NK-92 (cell line): ENCODE measurements around the gene MGMT.
"Not testable (repeated sequence)": the region's sequence is repeated elsewhere in the genome, so short reads cannot be mapped to it uniquely, and the experiment has no call there.

Source experiments
- DNase-seq: peaks from one replicate; lab custom pipeline; 2025; ENCODE audit not compliant: unreplicated experiment; lab: John Stamatoyannopoulos, UW

Gene MGMT

GRCh38 chr10:129466703-129467358 lies at the start of gene MGMT:
MGMT (plus strand) TSS chr10:129467241.
- DNase-seq = peak; percentile 86

DNA sequence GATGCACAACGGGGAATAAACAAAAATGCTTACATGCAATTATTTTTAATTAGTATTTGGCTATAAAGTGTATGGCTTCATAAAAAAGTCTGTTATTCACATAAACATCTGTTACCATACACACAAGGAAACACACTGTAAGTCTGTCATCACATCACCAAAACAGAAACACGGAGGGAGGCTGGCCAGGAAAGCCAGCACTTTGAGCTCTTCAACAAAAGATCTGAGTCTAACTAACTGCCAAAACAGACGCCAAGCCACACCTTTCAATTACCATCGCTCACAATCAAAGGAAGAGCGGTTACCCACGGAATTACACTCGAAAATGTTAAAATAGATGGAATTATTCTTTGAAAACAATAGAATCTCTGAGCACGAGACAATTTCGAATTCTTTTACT lies 49.2 kb upstream of the MGMT start:
- no peak for DNase-seq

DNA sequence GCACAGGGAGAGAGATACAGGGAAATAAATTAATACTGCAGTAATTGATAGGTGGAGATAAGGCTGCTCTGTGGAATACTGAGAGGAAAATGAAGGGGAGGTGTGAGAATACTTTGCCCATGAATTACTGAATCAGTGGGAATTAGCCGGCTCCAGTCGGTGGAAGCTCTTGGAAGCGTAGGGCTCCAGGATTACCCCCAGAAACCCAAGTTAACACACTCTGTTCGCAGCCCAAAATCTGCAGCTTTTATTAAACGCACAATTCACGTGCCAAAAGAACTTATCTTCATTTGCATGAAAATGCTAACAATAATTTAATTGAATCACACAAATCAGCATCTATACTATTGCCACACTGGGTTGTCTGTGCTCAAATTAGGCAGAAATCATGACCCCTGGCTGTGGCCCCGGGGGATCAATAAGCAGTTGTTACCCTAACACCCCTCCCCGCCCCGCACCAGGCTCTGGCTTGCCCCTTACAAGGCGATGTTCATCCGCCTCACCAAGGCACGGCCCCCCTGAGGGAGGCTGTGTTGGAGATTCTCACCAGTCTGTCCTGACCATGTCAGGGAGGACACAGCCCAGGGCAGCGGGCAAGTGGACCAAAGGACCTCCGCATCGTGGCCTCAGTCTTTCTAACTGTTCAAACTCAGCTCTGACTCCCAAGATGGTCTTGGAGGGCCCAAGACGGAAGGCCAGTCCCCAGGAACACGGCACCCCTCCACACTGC lies 48.4 kb upstream of the MGMT start:
- no peak for DNase-seq

GRCh38 chr10:129419397-129419796 lies 47.6 kb upstream of the MGMT start:
- DNase-seq = no peak

DNA sequence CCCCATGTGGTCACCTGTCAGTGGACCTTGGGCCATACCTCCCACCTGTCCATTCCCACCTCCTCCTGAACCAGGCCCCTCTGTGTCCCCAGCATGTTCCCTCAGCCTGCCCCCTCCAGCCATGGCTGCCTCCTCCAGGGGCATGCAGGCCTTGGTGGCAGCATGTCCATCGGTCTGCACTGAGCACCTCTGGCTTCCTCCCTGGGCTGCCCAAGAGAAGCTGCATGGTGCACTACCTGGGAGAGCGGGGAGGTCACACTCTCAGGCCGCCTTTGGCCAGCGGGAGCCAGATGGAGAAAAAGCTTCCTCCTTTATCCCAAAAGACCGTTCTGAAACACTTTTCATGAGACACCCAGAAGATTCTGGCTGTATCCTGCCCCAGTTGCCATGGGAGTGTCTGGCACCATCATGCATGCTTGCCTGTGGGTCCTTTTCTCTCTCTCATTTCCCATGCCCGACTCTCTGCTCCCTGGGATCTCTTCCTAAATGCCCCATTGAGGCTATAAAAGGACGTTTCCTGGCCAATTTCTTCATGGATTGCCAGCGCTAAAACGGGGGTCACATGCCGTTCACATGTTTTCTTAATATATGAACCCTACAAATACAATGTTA lies 45.5 kb upstream of the MGMT start:
- no peak for DNase-seq

DNA sequence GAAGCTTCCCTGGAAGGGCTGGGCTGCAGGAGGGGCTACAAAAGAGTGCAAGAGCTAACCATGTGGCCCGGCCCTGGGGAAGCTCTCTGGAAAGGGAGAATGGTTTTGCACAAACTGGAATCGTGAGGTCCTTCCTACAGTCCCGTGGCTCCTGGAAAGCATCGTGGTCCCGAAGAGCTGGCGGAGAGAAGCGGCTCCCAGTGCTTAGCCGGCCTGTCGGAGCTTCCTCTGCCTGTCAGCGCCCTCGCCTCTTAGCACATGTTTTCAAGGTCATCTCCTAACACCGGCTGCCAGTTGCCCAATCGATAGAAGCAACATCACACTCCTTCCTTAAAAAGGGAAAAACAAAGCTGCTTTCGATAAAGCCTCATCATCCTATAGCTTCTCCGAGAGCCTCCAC lies 42.1 kb upstream of the MGMT start:
- no peak for DNase-seq

DNA sequence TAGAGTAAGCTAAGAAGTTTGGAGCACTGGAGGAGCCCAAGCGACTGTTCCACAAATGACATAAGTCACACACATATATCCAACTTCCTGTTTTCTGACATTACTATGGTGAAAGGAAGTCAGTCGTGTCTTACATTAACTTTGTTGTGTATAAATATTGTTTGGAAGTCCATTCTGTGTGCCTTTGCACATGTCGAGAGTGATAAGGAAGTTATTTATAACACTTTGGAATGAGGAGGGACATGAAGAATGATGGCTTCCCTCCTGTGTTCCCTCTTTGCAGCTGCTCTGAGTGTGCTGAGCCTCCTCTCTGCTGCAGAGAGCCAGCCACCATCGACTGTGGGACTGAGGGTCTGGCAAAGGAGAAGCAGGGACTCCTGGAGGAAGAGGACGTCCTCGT lies 40.4 kb upstream of the MGMT start:
- DNase-seq = no peak

GRCh38 chr10:129433266-129433665 lies 33.8 kb upstream of the MGMT start:
- no peak for DNase-seq

GRCh38 chr10:129435724-129436123 lies 31.3 kb upstream of the MGMT start:
- not testable (repeated sequence) for DNase-seq

GRCh38 chr10:129438024-129438423 lies 29.0 kb upstream of the MGMT start:
- DNase-seq = no peak

GRCh38 chr10:129440247-129440646 lies 26.8 kb upstream of the MGMT start:
- no peak for DNase-seq

- no peak for DNase-seq
Measured at GRCh38 chr10:129440722-129441316, 26.2 kb upstream of the MGMT start.

DNA sequence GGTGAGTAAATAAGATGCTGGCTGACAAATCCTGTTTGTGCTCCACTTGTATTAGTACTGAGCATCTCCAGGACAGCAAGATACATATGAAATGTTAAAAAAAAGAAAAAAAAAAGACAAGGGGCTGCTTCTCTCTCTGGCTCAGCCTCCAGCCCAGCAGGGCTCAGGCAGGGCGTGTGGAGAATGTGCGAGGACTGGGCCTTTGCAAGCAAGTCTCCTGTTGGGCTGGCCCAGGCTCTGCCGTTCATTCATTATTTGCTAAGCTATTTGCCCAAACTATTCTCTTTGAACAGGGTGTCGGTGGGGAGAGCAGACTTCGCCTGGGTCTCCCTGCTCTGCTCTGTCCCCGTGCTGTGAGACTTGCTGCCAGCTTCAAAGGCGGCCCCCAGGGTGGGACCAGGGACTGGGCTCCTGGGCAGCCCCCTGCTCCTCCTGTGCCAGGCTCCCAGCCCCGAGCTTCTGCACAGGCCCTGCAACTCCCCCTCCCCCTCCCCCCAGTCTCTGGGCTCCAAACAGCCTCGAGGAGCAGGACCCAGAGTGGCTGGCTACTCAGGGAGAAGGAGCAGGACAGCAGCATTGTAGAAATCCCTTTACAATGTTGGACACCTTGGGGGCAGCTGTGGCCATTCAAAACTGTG lies 25.6 kb upstream of the MGMT start:
- no peak for DNase-seq

DNA sequence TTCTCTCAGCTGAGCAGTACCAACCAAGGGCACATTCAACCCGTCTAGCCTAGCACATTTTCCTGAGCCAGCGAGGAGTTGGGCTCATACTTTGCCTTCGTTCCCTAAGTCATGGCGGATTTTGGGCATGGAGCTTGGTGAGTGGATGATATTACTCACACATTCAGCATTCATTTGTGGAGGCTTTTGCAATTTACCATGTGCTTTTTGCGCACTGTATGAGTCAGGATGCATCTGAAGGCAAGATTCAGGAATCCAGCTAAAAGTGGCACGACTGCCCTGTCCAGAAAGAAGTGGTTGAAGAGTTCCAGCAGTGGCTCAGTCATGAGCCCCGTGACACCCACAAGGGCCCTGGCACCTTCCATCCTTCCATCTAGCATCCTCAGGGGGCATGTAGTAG lies 24.2 kb upstream of the MGMT start:
- DNase-seq = no peak

DNA sequence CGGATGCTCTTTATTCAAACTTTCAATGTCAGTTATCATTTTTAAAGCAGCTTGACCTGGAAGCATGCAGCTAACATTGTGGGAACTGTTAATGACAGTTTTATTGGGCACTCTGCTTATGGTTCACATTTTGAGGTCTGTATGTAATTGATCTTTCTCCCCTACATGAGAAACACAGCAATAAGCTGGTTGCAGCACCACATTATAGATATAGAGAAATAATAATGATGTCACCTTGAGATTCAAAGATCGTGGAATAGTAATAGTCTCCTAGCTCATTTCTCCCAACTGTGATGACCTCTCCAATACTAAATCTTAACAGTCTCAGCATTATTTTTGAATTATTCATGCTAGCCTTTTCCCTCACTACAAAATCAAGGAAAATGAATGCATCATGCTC lies 22.7 kb upstream of the MGMT start:
- no peak for DNase-seq

DNA sequence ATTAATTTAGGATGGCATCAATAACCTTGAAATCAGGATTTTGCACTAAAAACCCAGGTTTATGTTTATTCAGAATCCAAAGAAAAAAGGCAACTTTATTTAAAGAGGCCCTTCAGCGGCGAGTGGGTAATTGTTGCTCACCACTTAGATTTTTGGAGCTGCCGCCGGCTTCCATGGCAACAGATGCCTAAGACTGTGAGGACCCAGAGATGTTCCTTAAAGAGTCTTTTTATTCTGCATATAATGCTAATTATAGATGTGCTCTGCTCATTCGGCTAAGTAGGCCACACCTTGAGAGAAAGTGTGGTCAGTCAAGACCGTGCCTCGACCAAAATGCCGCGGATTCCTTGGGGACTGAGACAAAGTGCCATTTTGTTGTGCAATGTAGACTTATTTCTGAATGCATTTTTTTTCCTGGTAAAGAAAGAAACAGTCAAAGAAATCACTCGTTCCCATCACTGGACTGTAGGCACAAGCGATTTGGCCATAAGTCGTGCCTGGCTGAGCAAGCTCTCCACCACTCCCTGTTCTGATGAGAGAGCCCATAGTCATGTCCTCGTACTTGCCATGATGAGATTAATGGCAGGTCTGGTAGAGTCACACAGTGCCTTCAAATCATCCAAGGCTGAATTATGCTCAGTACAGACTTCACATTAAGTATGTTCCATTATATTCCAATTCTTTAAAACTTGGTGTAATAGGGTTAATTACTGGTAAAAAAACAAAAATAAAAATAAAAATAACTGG lies 21.4 kb upstream of the MGMT start:
- DNase-seq = no peak

GRCh38 chr10:129446183-129446581 lies 20.9 kb upstream of the MGMT start:
- no peak for DNase-seq

- DNase-seq = no peak
Measured at GRCh38 chr10:129447486-129447885, 19.6 kb upstream of the MGMT start.

GRCh38 chr10:129448086-129448485 lies 19.0 kb upstream of the MGMT start:
- no peak for DNase-seq

DNA sequence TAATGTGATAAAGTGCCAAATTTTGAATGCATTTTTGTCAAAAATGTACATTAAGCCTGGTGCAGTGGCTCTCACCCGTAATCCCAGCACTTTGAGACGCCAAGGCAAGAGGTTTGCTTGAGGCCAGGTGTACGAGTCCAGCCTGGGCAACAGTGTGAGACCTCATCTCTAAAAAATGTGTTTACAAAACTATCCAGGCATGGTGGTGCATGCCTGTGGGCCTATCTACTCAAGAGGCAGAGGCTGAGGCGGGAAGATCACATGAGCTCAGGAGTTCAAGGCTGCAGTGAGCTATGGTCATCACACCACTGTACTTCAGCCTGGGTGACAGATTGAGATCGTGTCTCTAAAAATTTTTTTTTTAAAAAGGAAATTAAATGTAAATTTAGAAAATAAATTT lies 18.5 kb upstream of the MGMT start:
- DNase-seq = no peak

DNA sequence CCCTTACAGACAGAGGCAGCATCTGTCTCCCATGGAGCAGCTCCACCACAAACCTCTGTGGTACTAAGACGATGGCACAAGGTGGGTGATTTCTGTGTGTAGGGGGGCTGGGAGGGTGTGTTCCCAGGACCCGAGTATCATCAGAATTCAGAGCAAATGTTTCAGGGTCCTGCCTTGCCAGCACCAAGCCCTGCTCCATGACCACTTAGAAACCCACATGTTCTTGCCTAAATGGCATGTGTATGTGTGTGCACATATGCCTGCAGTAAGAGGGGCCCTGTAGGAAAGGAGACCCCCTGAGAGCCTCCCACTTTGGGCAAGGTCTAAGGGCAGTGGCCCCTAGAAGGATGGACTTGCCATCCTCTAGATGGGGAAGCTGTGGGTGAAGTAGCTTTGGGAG lies 17.1 kb upstream of the MGMT start:
- no peak for DNase-seq
